LNCAP (cell line): ENCODE data around the gene ARHGAP15.

Experiments
- CTCF ChIP-seq: fragments of 450-650 bp; IDR thresholded peaks from 2 replicates; pipeline ENCODE4 v1.5.1; 2017; ENCODE audit warnings: mild to moderate bottlenecking

The ARHGAP15 gene

DNA sequence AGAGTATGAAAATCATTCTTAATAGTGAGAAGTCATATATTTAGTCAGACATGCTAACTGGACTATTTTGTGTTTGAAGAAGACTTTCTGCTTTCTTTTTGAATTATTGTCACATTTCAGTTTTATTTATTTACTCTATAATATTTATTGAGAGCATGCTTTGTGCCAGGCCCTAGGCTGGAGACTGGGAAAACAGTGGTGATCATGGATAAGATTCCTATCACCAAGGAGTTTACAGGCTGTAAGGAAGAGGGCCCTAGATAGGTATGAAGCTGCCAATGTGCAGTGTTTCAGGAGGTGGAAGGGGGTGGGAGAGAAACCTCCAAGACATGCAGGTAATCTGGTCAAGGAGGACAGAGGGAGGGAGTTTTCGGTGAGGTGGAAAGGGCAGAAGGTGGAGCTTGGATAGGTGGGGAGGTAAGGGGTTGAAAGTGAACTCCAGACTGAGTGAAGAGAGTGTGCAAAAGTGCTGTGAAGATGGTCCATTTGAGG is 207.5 kb downstream of the ARHGAP15 start:
- TF ChIP-seq CTCF, result no peak

DNA sequence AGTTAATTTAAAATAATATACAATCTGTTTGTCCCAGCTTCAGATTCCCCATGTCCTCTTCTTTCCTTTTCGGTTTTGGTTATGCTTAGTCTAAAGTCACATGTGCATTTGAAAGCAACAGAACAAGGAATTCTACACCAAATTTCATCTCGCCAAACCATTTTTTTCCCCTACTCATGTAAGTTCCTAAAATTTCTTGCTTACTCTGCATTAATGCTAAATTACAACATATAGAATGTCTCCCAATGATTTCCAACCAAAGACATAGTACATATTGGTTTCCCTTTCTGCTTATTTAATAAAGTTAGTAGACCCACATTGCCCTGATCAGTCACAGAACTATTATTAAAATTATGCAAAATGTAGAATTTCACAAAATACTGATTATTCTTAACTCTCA is 212.3 kb downstream of the ARHGAP15 start:
- no peak for TF ChIP-seq CTCF

GRCh38 chr2:143344780-143345179 is 215.6 kb downstream of the ARHGAP15 start:
- no peak for TF ChIP-seq CTCF

DNA sequence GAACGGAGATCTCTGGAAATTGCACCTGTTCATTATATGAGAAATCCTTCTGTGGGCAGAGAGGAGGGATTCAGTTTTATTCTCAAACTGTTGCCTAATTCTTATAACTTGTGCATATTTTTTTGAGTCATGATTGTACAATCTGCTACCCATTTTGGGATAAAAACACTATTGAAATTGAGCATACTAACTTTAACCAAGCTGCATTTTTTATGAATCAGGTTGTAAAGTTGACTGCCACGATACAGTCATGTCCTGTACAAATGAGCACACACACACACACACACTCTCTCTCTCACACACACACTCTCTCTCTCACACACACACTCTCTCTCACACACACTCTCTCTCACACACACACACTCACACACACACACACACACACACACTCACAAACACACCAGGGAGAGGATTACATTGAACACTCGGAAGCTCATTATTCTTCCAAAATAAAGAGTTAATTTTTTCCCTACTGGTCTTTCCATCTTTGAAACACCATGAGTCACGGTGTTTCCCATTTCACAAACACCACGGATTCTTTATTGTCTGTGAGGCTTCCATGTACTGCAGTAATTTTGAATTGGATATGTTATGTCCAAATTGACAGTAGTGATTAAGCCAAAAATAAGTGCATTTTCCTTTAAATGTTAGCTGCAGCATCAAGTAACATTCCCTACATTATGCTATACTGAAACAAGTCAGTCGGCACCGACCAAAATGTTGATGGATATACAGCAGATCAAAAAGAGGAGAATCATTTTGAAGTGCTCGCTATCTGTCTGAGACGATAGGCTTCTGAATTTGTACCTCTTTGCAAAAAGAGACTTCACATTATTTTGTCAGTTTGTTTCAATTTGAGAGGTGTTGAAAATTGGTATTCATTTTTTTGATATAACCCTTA is 216.9 kb downstream of the ARHGAP15 start:
- TF ChIP-seq CTCF, result no peak

GRCh38 chr2:143347271-143347695 is 218.1 kb downstream of the ARHGAP15 start:
- no peak for TF ChIP-seq CTCF

DNA sequence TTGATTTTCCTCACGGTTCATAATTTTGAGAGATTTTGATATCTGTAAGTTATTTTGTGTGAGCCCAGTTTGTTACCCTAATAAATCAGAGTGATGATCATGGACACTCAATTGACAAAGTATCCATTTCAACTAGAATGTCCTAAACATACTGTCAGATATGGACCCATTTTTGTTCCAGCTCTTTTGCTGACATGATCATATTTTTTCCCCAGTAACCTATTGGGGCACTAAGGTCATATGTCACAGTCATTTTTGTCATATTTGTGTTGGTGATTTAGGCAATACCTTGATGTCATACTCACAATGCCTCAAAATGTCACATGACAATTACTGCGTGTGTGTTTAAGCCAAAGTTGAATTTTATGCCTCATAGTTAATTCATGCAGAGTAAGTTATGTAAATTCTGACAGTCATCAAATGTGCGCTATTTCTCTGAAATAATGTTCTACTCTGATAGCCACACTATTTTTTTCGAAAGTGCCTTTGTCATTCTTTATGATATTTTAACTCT is 218.7 kb downstream of the ARHGAP15 start:
- no peak for TF ChIP-seq CTCF

- TF ChIP-seq CTCF, result no peak
Measured at GRCh38 chr2:143354050-143354750, 225.0 kb downstream of the ARHGAP15 start.
